Activated B cell treated with CpG ODN at 0.5 μM for 24 hours (primary cell): ENCODE measurements around the gene DNHD1. TPM values are rescaled to one million over a fixed set of nuclear protein-coding genes. Genes with fewer than 3 reads are reported as not detected.

Source experiments
- ATAC-seq: fragments of 200-7000 bp; cut with Tn5 transposase; one replicate; pipeline ENCODE4 v1.10.0; 2021; ENCODE audit warnings: low read depth, mild to moderate bottlenecking, moderate library complexity
- CTCF ChIA-PET: fragments of 350-600 bp; sonication (Branson Sonifier 250); formaldehyde crosslinking; loops from one replicate; lab custom pipeline; 2021; ENCODE audit warnings: antibody characterized with exemption; lab: Charles Lee
- POLR2A ChIA-PET: fragments of 350-600 bp; sonication (Branson Sonifier 250); formaldehyde crosslinking; loops from one replicate; lab custom pipeline; 2021; ENCODE audit warnings: antibody characterized with exemption; lab: Charles Lee
- DNase-seq: peaks from one replicate; pipeline ENCODE4 v3.0.0; 2022
- H3K27ac Mint-ChIP-seq: one replicate; pipeline ENCODE4 v1.8.0; 2020; ENCODE audit warnings: mixed read lengths
- H3K27me3 Mint-ChIP-seq: one replicate; pipeline ENCODE4 v1.8.0; 2021; ENCODE audit warnings: mixed read lengths
- H3K36me3 Mint-ChIP-seq: one replicate; pipeline ENCODE4 v1.8.0; 2021; ENCODE audit warnings: low read depth, mixed read lengths
- H3K4me1 Mint-ChIP-seq: one replicate; pipeline ENCODE4 v1.8.0; 2021; ENCODE audit warnings: mixed read lengths
- H3K4me3 Mint-ChIP-seq: one replicate; pipeline ENCODE4 v1.8.0; 2020; ENCODE audit warnings: mild to moderate bottlenecking, mixed read lengths
- H3K9me3 Mint-ChIP-seq: one replicate; pipeline ENCODE4 v1.8.0; 2020; ENCODE audit warnings: mixed read lengths
- CTCF ChIP-seq: fragments of 200-600 bp; IDR thresholded peaks from one replicate; pipeline ENCODE4 v1.8.0; 2022; ENCODE audit warnings: antibody characterized with exemption, mild to moderate bottlenecking
- intact Hi-C: fragments of 100-400 bp; cut with micrococcal nuclease; formaldehyde crosslinking; loops from one replicate; pipeline ENCODE4 v1.15.1; 2024
- total RNA-seq: library from RNA; stranded (reverse); gene quantifications from 2 replicates; pipeline ENCODE4 v1.2.3, GENCODE V29; 2022

Gene DNHD1
- total RNA-seq, 1 donor from 2014 or later, result 42.6 TPM

- Mint-ChIP-seq H3K27ac (peak overlapping the region; percentile 97), H3K4me1 (peaks cover 42% of the 10 kb centered on the region), H3K27me3 (no peaks in the 10 kb centered on the region), H3K4me3 (peak overlapping the region; percentile 39), H3K36me3 (peaks cover 38% of the 10 kb centered on the region), H3K9me3 (no peaks in the 10 kb centered on the region)
- intact Hi-C loops, result loop anchor here (5.0 kb wide), 1 partner anchor 1876 kb away; the partner anchor contains the start of gene TRIM68
- ATAC-seq (no peak), DNase-seq (no peak)
- CTCF ChIA-PET, result interaction anchor here (0.8 kb wide), 1 partner anchor 104 kb away, joined by 5 read pairs; no protein-coding TSS in a partner anchor
- POLR2A ChIA-PET, result interaction anchor here (2.4 kb wide), 1 partner anchor 136 kb away, joined by 17 read pairs; the partner anchor contains the start of gene TPP1
- no peak for TF ChIP-seq CTCF
These were observed 14.1 kb upstream of the DNHD1 start for GRCh38 chr11:6483015-6483414.

GRCh38 chr11:6485661-6486060, 11.4 kb upstream of the DNHD1 start:
- TF ChIP-seq CTCF, result no peak
- Mint-ChIP-seq H3K36me3 (peaks cover 48% of the 10 kb centered on the region), H3K4me3 (no peak overlapping the region), H3K9me3 (no peaks in the 10 kb centered on the region), H3K27me3 (no peaks in the 10 kb centered on the region), H3K27ac (no peak overlapping the region), H3K4me1 (peaks cover 26% of the 10 kb centered on the region)
- POLR2A ChIA-PET, result interaction anchor here (1.3 kb wide), 1 partner anchor 260 kb away, joined by 3 read pairs; no protein-coding TSS in a partner anchor
- ATAC-seq (no peak), DNase-seq (no peak)
- intact Hi-C loops, result no loop called here
- CTCF ChIA-PET, result no interaction called here

GRCh38 chr11:6486256-6486655, 10.8 kb upstream of the DNHD1 start:
- ChIA-PET CTCF (interaction anchor here (1.7 kb wide), 1 partner anchor 107 kb away, joined by 4 read pairs; no protein-coding TSS in a partner anchor), POLR2A (interaction anchor here (0.6 kb wide), 1 partner anchor 95 kb away, joined by 3 read pairs; no protein-coding TSS in a partner anchor)
- intact Hi-C loops, result no loop called here
- Mint-ChIP-seq H3K36me3 (peaks cover 42% of the 10 kb centered on the region), H3K9me3 (no peaks in the 10 kb centered on the region), H3K4me1 (peaks cover 20% of the 10 kb centered on the region), H3K4me3 (no peak overlapping the region), H3K27ac (no peak overlapping the region), H3K27me3 (no peaks in the 10 kb centered on the region)
- no peak for DNase-seq
- TF ChIP-seq CTCF, result no peak
- ATAC-seq, result no peak

GRCh38 chr11:6486938-6487337, 10.1 kb upstream of the DNHD1 start:
- H3K27me3 Mint-ChIP-seq, result no peaks in the 10 kb centered on the region
- ChIA-PET POLR2A (interaction anchor here (0.6 kb wide), 1 partner anchor 96 kb away, joined by 3 read pairs; no protein-coding TSS in a partner anchor), CTCF (interaction anchor here (1.7 kb wide), 1 partner anchor 108 kb away, joined by 4 read pairs; no protein-coding TSS in a partner anchor)
- TF ChIP-seq CTCF, result no peak
- H3K27ac Mint-ChIP-seq, result no peak overlapping the region
- DNase-seq (no peak), ATAC-seq (no peak)
- H3K4me1 Mint-ChIP-seq, result peaks cover 17% of the 10 kb centered on the region
- intact Hi-C loops, result no loop called here
- no peaks in the 10 kb centered on the region for H3K9me3 Mint-ChIP-seq
- H3K4me3 Mint-ChIP-seq, result no peak overlapping the region
- peaks cover 46% of the 10 kb centered on the region for H3K36me3 Mint-ChIP-seq

- no peak overlapping the region for H3K4me3 Mint-ChIP-seq
- H3K27me3 Mint-ChIP-seq, result no peaks in the 10 kb centered on the region
- ChIA-PET POLR2A (no interaction called here), CTCF (no interaction called here)
- TF ChIP-seq CTCF, result no peak
- H3K4me1 Mint-ChIP-seq, result peaks cover 3% of the 10 kb centered on the region
- H3K36me3 Mint-ChIP-seq, result peaks cover 47% of the 10 kb centered on the region
- ATAC-seq (no peak), DNase-seq (no peak)
- intact Hi-C loops, result no loop called here
- H3K9me3 Mint-ChIP-seq, result no peaks in the 10 kb centered on the region
- H3K27ac Mint-ChIP-seq, result peak overlapping the region; percentile 43
These were observed 8.7 kb upstream of the DNHD1 start for GRCh38 chr11:6488342-6488741.
